ENCODE results near the gene PARP8.

DNA sequence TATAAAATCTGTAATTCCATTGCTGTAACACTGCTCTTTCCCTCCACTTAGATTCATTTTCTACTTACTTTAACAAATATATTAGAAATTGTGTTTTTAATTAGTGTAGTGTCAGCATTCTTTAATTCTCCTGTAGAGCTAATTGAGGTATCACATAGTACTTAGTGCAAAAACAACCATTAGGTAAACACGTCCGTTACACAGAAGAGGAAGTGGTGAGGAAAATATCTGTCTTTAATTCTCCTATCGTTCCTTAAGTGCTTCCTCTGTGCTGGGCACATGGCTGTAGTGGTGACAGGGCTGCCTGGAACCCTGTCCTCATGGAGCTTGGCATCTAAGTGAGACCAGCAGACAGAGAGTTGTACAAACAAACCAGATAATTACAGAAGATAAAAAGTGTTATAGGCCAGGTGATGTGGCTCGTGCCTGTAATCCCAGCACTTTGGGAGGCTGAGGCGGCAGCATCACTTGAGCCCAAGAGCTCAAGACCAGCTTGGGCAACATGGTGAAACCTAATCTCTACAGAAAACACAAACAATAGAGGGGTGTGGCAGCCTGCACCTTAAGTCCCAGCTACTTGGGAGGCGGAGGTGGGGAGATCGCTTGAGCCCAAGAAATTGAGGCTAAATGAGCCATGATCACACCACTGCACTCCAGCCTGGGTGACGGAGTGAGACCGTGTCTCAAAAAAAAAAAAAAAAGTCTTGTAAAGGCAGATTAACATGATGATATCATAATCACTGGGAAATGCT lies 36.4 kb downstream of the PARP8 start:
- TF ChIP-seq CTCF (conservative IDR thresholded peaks at IDR 0.05), result no peak
- no peak for TF ChIP-seq ZFX (IDR thresholded peaks at IDR 0.05)

All from C4-2B (cell line).